ENCODE results near the gene DHRS12.

The DHRS12 gene

GRCh38 chr13:51833980-51834379 lies 30.0 kb upstream of the DHRS12 start:
- no peak for TF ChIP-seq CTCF (conservative IDR thresholded peaks at IDR 0.05)
- H3K27ac ChIP-seq: no peak overlapping the region

- no peak overlapping the region for H3K27ac ChIP-seq
- TF ChIP-seq CTCF (conservative IDR thresholded peaks at IDR 0.05): peak; percentile 31; the same call in 1 of the 2 replicates
Observed at GRCh38 chr13:51832471-51833152, 28.6 kb upstream of the DHRS12 start.

DNA sequence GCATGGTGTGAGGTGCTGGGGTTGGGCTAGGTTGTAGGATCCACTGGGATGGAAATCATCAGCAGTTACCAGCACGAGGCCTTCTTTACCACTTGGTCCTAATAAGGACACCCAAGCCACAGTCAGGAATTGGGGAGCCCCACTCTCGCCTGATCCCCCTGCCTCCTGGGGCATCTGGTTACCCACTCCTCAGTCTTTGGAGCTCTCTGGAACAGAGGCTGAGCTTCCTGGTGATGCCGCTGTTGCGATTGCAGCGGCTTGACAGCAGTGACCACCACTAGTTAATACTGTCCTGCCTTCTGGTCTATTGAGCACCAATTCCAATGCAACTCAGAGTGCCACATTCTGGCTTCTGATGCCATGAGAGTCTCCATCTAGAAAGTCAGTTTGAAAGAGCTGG lies 27.6 kb upstream of the DHRS12 start:
- H3K27ac ChIP-seq: no peak overlapping the region
- no peak for TF ChIP-seq CTCF (conservative IDR thresholded peaks at IDR 0.05)

GRCh38 chr13:51829568-51829899 lies 25.6 kb upstream of the DHRS12 start:
- TF ChIP-seq CTCF (conservative IDR thresholded peaks at IDR 0.05): no peak

DNA sequence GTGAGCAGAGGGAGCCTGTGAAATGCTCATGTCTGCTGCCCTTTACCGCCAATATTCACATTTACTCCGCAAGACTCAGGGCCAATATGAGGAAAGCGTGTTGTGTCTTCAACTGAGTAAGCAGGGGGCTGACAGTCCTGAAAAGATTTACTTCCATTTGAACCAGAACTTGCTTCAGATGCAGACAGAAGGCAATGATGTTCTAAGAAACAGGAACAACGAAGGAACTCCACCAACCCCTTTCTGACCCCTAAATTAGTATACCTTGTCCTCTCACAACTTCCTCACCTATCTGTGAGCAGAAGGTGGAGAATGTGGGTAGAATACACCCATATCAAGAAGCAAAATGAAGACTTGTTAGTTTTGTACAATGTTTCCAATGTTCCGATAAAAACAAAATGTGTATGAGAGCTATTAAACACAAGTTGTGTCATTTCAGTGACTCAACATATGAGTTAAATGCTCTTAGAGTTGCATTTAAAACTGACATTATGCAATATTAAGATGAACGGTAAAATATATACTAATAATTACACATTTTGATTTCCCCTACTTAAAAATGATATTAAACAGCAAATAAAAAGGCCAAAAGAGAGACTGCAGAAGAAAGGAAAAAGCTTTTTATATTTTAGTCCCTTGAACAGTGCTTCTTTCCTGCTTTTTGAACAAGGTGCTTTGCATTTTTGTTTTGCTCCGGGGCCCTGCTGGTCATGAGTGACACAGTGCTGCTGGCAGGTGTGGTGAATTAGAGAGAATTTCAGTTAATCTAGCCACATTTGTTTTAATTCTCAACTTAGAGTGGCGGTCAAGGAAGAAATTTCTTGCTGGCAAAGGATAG lies 25.0 kb upstream of the DHRS12 start:
- no peak overlapping the region for H3K27ac ChIP-seq
- no peak for TF ChIP-seq CTCF (conservative IDR thresholded peaks at IDR 0.05)

More at GRCh38 chr13:51829568-51829899, 25.6 kb upstream of the DHRS12 start:
- no peak overlapping the region for H3K27ac ChIP-seq

DNA sequence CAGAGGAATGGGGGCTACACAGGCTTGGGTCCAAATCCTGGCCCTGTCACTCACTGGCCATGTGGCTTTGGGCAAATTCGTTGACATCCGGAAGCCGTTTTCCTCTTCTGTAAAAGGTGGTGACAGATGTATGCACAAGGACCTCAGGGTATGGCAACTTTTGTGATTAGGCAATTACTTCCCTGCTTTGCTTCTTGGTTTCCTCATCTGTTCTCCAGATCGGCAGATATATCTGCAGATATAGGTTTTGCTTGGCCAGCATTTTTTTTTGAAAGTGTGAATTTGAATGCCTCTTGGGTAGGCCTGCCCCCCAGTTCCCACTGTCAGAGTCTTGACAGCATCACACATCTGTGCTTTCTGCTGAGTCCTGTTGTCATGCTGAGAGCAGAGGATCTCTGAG lies 23.3 kb upstream of the DHRS12 start:
- no peak overlapping the region for H3K27ac ChIP-seq
- TF ChIP-seq CTCF (conservative IDR thresholded peaks at IDR 0.05): no peak

GRCh38 chr13:51826606-51827005 lies 22.6 kb upstream of the DHRS12 start:
- H3K27ac ChIP-seq: 0 out of 2 replicates have a peak overlapping the region, but pooled peaks have one; percentile 14
- TF ChIP-seq CTCF (conservative IDR thresholded peaks at IDR 0.05): no peak

Data from VCaP (cell line).